ENCODE measurements around the gene CAPZB.

The CAPZB gene

GRCh38 chr1:19405761-19406487 lies 79.4 kb downstream of the CAPZB start:
- no peak for DNase-seq (ENCODE audit: low read depth)

GRCh38 chr1:19405195-19405760 lies 80.1 kb downstream of the CAPZB start:
- DNase-seq (ENCODE audit: low read depth) = no peak

GRCh38 chr1:19404748-19405147 lies 80.6 kb downstream of the CAPZB start:
- DNase-seq (ENCODE audit: low read depth) = no peak

- no peak for DNase-seq (ENCODE audit: low read depth)
These were observed 82.1 kb downstream of the CAPZB start for GRCh38 chr1:19403256-19403655.

GRCh38 chr1:19402031-19402813 lies 83.1 kb downstream of the CAPZB start:
- no peak for DNase-seq (ENCODE audit: low read depth)

GRCh38 chr1:19401535-19401889 lies 83.8 kb downstream of the CAPZB start:
- no peak for DNase-seq (ENCODE audit: low read depth)

- no peak for DNase-seq (ENCODE audit: low read depth)
These were observed 84.3 kb downstream of the CAPZB start for GRCh38 chr1:19400875-19401534.

GRCh38 chr1:19400192-19400611 lies 85.1 kb downstream of the CAPZB start:
- no peak for DNase-seq (ENCODE audit: low read depth)

- DNase-seq (ENCODE audit: low read depth) = peak; percentile 94
These were observed 87.0 kb downstream of the CAPZB start for GRCh38 chr1:19398309-19398760.

- DNase-seq (ENCODE audit: low read depth) = no peak
These were observed 88.0 kb downstream of the CAPZB start for GRCh38 chr1:19397217-19397945.

GRCh38 chr1:19396280-19396679 lies 89.1 kb downstream of the CAPZB start:
- DNase-seq (ENCODE audit: low read depth) = no peak

GRCh38 chr1:19395678-19396192 lies 89.6 kb downstream of the CAPZB start:
- peak; percentile 91 for DNase-seq (ENCODE audit: low read depth)

GRCh38 chr1:19393046-19393445 lies 92.3 kb downstream of the CAPZB start:
- DNase-seq (ENCODE audit: low read depth) = no peak

- no peak for DNase-seq (ENCODE audit: low read depth)
These were observed 93.1 kb downstream of the CAPZB start for GRCh38 chr1:19392221-19392620.

- DNase-seq (ENCODE audit: low read depth) = no peak
These were observed 93.8 kb downstream of the CAPZB start for GRCh38 chr1:19391596-19391981.

GRCh38 chr1:19390901-19391595 lies 94.3 kb downstream of the CAPZB start:
- peak; percentile 59 for DNase-seq (ENCODE audit: low read depth)

GRCh38 chr1:19390166-19390850 lies 95.0 kb downstream of the CAPZB start:
- DNase-seq (ENCODE audit: low read depth) = no peak

- no peak for DNase-seq (ENCODE audit: low read depth)
These were observed 96.4 kb downstream of the CAPZB start for GRCh38 chr1:19388980-19389379.

- DNase-seq (ENCODE audit: low read depth) = no peak
These were observed 98.3 kb downstream of the CAPZB start for GRCh38 chr1:19387045-19387467.

- DNase-seq (ENCODE audit: low read depth) = peak; percentile 22
These were observed 99.3 kb downstream of the CAPZB start for GRCh38 chr1:19385869-19386591.

All from ELR (cell line).